H1 (cell line): ENCODE results near the gene WFDC1. TPM values are rescaled to one million over a fixed set of nuclear protein-coding genes. Genes with fewer than 3 reads are reported as not detected.

Experiments used
- BRCA1 ChIP-seq: IDR thresholded peaks from 2 replicates; pipeline ENCODE4 v1.6.1; 2012; ENCODE audit warnings: low read depth, low read length, improper control_type of control experiment
- EP300 ChIP-seq, 2 experiments: IDR thresholded peaks; 1 replicate in 1 of 2; 2 replicates in 1 of 2; pipeline ENCODE4 v1.6.1; 2011 to 2012; ENCODE audit warnings: low read depth in 2 of 2, low read length in 2 of 2, mild to moderate bottlenecking in 2 of 2, borderline replicate concordance in 1 of 2, inconsistent platforms in 1 of 2, moderate library complexity in 1 of 2
- polyA plus RNA-seq, 7 experiments: library from polyadenylated mRNA; depleted of rRNA in 3 of 7; stranded (reverse) in 5 of 7; unstranded in 2 of 7; fragments of >200 nt in 5 of 7; fragments of 200-250 nt in 2 of 7; gene quantifications; 1 replicate in 5 of 7; 2 replicates in 1 of 7; 4 replicates in 1 of 7; pipeline versions ENCODE4 v1.2.1 to v1.2.3, GENCODE V29; 2011 to 2013; ENCODE audit warnings: missing spikeins in 2 of 7, mixed read lengths in 2 of 7
- total RNA-seq: library from RNA; stranded (reverse); fragmentation: NEBNext Ultra II Directional; extraction: Animal tissue kit (Norgen Biotek cat#: 25700); gene quantifications from 2 replicates; pipeline ENCODE4 v1.2.1, GENCODE V29; 2021

Gene WFDC1
- total and polyA plus RNA-seq, 2 of the 8 experiments (the other 6 are each of a cell fraction or from before 2014, with no cell fraction given), result 0.70 to 1.1 TPM

DNA sequence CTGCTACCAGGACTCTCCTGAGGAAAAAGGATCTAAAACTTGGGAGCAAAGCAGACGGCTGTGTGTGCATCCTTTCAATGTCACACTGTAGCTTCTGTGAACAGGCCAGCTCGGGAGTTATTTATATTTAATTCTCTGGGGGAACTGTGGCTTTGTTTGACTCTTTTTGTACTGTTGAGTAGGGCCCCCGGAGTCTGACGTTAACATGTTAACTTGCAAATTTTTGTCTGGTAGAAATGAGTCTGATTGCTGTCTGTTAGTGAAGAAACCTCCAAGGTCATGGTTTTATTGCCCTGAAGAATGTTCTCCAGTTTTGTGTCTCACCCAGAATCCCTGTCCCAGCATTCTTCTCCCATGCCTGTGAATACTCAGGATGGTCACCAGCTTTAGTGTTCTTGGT is 40.6 kb upstream of the WFDC1 start (continued):
- TF ChIP-seq BRCA1 (no peak), EP300 (IDR thresholded peaks at IDR 0.05; ENCODE audit: borderline replicate concordance in 1 of 2, low read depth in 2 of 2, low read length in 2 of 2) (no peak)
- TF ChIP-seq, all 59 proteins: peak for 0
